SK-N-SH (cell line): Measurements from ENCODE around the gene MRPL41. TPM values are rescaled to one million over a fixed set of nuclear protein-coding genes. Genes with fewer than 3 reads are reported as not detected.

Source experiments
- CTCF ChIA-PET: fragments of 300-600, 350-600 bp; formaldehyde crosslinking; extraction: SDS; loops from one replicate; lab custom pipeline; 2021; lab: Yijun Ruan, JAX
- POLR2A ChIA-PET: fragments of 350-600 bp; sonication (Branson Sonifier 250); formaldehyde crosslinking; extraction: SDS; loops from one replicate; lab custom pipeline; 2020; ENCODE audit warnings: antibody characterized with exemption, inconsistent platforms; lab: Yijun Ruan, JAX
- DNase-seq: peaks from one replicate; pipeline ENCODE4 v3.0.0; 2012
- H2AFZ ChIP-seq: fragments of 200-600 bp; sonication (generic); 2 replicates; pipeline ENCODE4 v1.8.1; 2016; ENCODE audit warnings: antibody characterized with exemption, mild to moderate bottlenecking, low read depth
- H3F3A ChIP-seq: fragments of 200-600 bp; sonication (generic); replicated peaks from 2 replicates; pipeline ENCODE3; 2016; ENCODE audit warnings: antibody characterized with exemption, mild to moderate bottlenecking; ENCODE audit not compliant: insufficient read depth
- H3K27ac ChIP-seq, 2 experiments: fragments of 200-500 bp in 1 of 2; fragments of 200-600 bp in 1 of 2; sonication (Bioruptor generic) in 1 of 2; sonication (generic), shearing (Covaris generic) in 1 of 2; 2 replicates each; pipeline versions ENCODE4 v1.5.1 to v1.6.1; 2014 to 2016; ENCODE audit warnings: low read depth in 2 of 2, inconsistent platforms in 1 of 2, low read length in 1 of 2, mild to moderate bottlenecking in 1 of 2, mixed read lengths in 1 of 2
- H3K27me3 ChIP-seq: fragments of 200-600 bp; sonication (generic), shearing (Covaris generic); 2 replicates; pipeline ENCODE4 v1.6.1; 2016; ENCODE audit warnings: mixed run types; ENCODE audit not compliant: insufficient read depth
- H3K36me3 ChIP-seq, 2 experiments: fragments of 200-500 bp in 1 of 2; fragments of 200-600 bp in 1 of 2; sonication (Bioruptor generic) in 1 of 2; sonication (generic) in 1 of 2; replicated peaks in 1 of 2; 2 replicates each; pipeline versions ENCODE3 to v1.5.1; 2014 to 2016; ENCODE audit warnings: low read length in 1 of 2, mild to moderate bottlenecking in 1 of 2; ENCODE audit not compliant: insufficient read depth in 2 of 2, control insufficient read depth in 1 of 2
- H3K4me1 ChIP-seq, 2 experiments: fragments of 200-500 bp in 1 of 2; fragments of 200-600 bp in 1 of 2; sonication (Bioruptor generic) in 1 of 2; sonication (generic), shearing (Covaris generic) in 1 of 2; 2 replicates each; pipeline versions ENCODE4 v1.5.1 to v1.6.1; 2014 to 2016; ENCODE audit warnings: low read depth in 1 of 2, low read length in 1 of 2, mixed run types in 1 of 2; ENCODE audit not compliant: insufficient read depth in 2 of 2, control insufficient read depth in 1 of 2
- H3K4me2 ChIP-seq: fragments of 200-600 bp; sonication (generic), shearing (Covaris generic); 2 replicates; pipeline ENCODE4 v1.6.1; 2017; ENCODE audit warnings: mixed run types
- H3K4me3 ChIP-seq, 2 experiments: fragments of 200-500 bp in 1 of 2; fragments of 200-600 bp in 1 of 2; sonication (Bioruptor generic) in 1 of 2; sonication (generic), shearing (Covaris generic) in 1 of 2; 2 replicates each; pipeline versions ENCODE4 v1.5.1 to v1.8.1; 2014 to 2016; ENCODE audit warnings: low read depth in 2 of 2, inconsistent platforms in 1 of 2, low read length in 1 of 2, mild to moderate bottlenecking in 1 of 2, mixed read lengths in 1 of 2, moderate library complexity in 1 of 2
- H3K79me2 ChIP-seq: fragments of 200-600 bp; sonication (generic); 2 replicates; pipeline ENCODE4 v1.8.1; 2017; ENCODE audit warnings: mild to moderate bottlenecking; ENCODE audit not compliant: insufficient read depth
- H3K9ac ChIP-seq: fragments of 200-600 bp; sonication (generic); 2 replicates; pipeline ENCODE4 v1.6.1; 2017; ENCODE audit warnings: mixed run types
- H3K9me2 ChIP-seq: fragments of 200-600 bp; sonication (generic); 2 replicates; pipeline ENCODE4 v1.6.1; 2017; ENCODE audit warnings: mixed run types
- H3K9me3 ChIP-seq: fragments of 200-600 bp; sonication (generic); 2 replicates; pipeline ENCODE4 v1.6.1; 2017; ENCODE audit warnings: mixed run types, mild to moderate bottlenecking, moderate library complexity
- H4K20me1 ChIP-seq: fragments of 200-600 bp; sonication (generic); 2 replicates; pipeline ENCODE4 v1.6.1; 2017; ENCODE audit warnings: mild to moderate bottlenecking, mixed run types; ENCODE audit not compliant: insufficient read depth
- CHD2 ChIP-seq: fragments of 150-350 bp; IDR thresholded peaks from 2 replicates; pipeline ENCODE4 v1.6.1; 2018; ENCODE audit warnings: low read length; ENCODE audit not compliant: partially characterized antibody
- ELF1 ChIP-seq: IDR thresholded peaks from 2 replicates; pipeline ENCODE4 v1.4.0; 2012
- EP300 ChIP-seq, 2 experiments: IDR thresholded peaks; 2 replicates each; pipeline versions ENCODE4 v1.4.0 to v1.6.1; 2012; ENCODE audit warnings: borderline replicate concordance in 1 of 2, low read depth in 1 of 2, low read length in 1 of 2
- FOSL2 ChIP-seq: IDR thresholded peaks from 2 replicates; pipeline ENCODE4 v1.4.0; 2012; ENCODE audit warnings: low read depth, mild to moderate bottlenecking, moderate library complexity, borderline replicate concordance
- FOXM1 ChIP-seq: IDR thresholded peaks from 2 replicates; pipeline ENCODE4 v1.4.0; 2012; ENCODE audit warnings: low read depth, mild to moderate bottlenecking
- GABPA ChIP-seq: IDR thresholded peaks from 2 replicates; pipeline ENCODE4 v1.4.0; 2012; ENCODE audit warnings: low read depth, mild to moderate bottlenecking
- GATA2 ChIP-seq: sonication (generic); formaldehyde crosslinking; IDR thresholded peaks from 2 replicates; pipeline ENCODE4 v1.5.0; 2020; ENCODE audit warnings: mild to moderate bottlenecking, missing genetic modification reagents
- MXI1 ChIP-seq: IDR thresholded peaks from 2 replicates; pipeline ENCODE4 v1.6.1; 2012; ENCODE audit warnings: mild to moderate bottlenecking, low read depth, low read length, improper control_type of control experiment
- NFIC ChIP-seq: IDR thresholded peaks from 2 replicates; pipeline ENCODE4 v1.4.0; 2012; ENCODE audit warnings: borderline replicate concordance
- POLR2AphosphoS5 ChIP-seq: IDR thresholded peaks from 2 replicates; pipeline ENCODE4 v1.6.1; 2012; ENCODE audit warnings: low read depth, low read length
- RCOR1 ChIP-seq: fragments of 150-350 bp; IDR thresholded peaks from 2 replicates; pipeline ENCODE4 v1.6.1; 2017; ENCODE audit warnings: antibody characterized with exemption, low read length
- SIN3A ChIP-seq: IDR thresholded peaks from 2 replicates; pipeline ENCODE4 v1.6.1; 2012; ENCODE audit warnings: low read depth, mild to moderate bottlenecking, low read length, moderate library complexity, borderline replicate concordance
- SMC3 ChIP-seq: IDR thresholded peaks from 2 replicates; pipeline ENCODE4 v1.6.1; 2012; ENCODE audit warnings: low read depth, low read length, improper control_type of control experiment
- TCF12 ChIP-seq: IDR thresholded peaks from 2 replicates; pipeline ENCODE4 v1.4.0; 2012
- TEAD4 ChIP-seq: IDR thresholded peaks from 2 replicates; pipeline ENCODE4 v1.4.0; 2012; ENCODE audit warnings: mild to moderate bottlenecking, borderline replicate concordance; ENCODE audit not compliant: insufficient read depth
- WGBS: methylation state at CpG from one replicate; pipeline ENCODE4 v1.1.6; 2017; ENCODE audit warnings: low lambda C conversion rate; 5-methylcytosine and 5-hydroxymethylcytosine counted together
- polyA plus RNA-seq, 3 experiments: library from polyadenylated mRNA; depleted of rRNA; stranded (reverse); fragments of >200 nt; gene quantifications; 2 replicates each; pipeline ENCODE4 v1.2.3, GENCODE V29; 2012
- TF ChIP-seq, protein P1 (sequence below): IDR thresholded peaks from 2 replicates; pipeline ENCODE4 v1.4.0; 2012; ENCODE audit warnings: low read depth
- TF ChIP-seq, protein P2 (sequence below): fragments of 150-350 bp; IDR thresholded peaks from 2 replicates; pipeline ENCODE4 v1.6.1; 2016; ENCODE audit warnings: mild to moderate bottlenecking, low read depth, low read length
- TF ChIP-seq, protein P3 (sequence below): IDR thresholded peaks from 2 replicates; pipeline ENCODE4; 2012
- TF ChIP-seq, protein P4 (sequence below): IDR thresholded peaks from 2 replicates; pipeline ENCODE4 v1.4.0; 2012; ENCODE audit warnings: low read depth, borderline replicate concordance
- TF ChIP-seq, protein P5 (sequence below): fragments of 150-350 bp; IDR thresholded peaks from 2 replicates; pipeline ENCODE4 v1.6.1; 2017; ENCODE audit warnings: antibody characterized with exemption, low read length, low read depth, borderline replicate concordance

Gene MRPL41
- polyA plus RNA-seq, 1 of the 3 experiments (the other 2 are of a cell fraction), result 58.9 TPM

DNA sequence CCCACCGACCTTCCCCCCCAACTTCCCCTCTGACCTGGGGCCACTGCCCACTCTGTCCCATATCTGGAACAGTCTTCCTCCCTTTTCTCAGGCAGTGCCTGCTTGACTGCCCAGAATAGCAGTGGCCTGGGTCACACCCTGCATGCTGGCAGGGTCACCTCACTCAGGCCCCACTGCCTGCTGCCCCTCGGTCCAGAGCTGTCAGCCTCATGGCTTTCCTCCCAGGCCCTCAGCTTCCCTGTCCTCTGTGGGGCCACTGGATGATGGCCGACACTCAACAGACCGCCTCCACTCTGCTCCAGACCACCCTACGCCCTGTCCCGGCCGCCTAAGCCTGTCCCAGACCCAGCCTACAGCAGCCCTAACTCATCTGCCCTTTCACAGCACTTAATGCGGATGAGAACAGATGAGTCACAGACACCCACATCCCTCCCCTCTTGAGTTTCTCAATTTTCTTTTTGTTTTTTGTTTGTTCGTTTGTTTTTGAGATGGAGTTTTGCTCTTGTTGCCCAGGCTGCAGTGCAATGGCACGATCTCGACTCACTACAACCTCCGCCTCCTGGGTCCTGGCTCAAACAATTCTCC is 7.4 kb upstream of the MRPL41 start:
- Histone ChIP-seq H3K27ac (no peak overlapping the region), H3K27me3 (no peaks in the 10 kb centered on the region), H3K4me3 (no peak overlapping the region), H3K36me3 (no peaks in the 10 kb centered on the region), H3K9ac (no peak overlapping the region), H3K4me2 (no peak overlapping the region), H3K9me3 (no peaks in the 10 kb centered on the region), H3K79me2 (no peaks in the 10 kb centered on the region), H4K20me1 (no peaks in the 10 kb centered on the region), H3K9me2 (no peaks in the 10 kb centered on the region), H3K4me1 (no peaks in the 10 kb centered on the region), H2AFZ (no peak overlapping the region), H3F3A (no peaks in the 10 kb centered on the region)
- TF ChIP-seq, protein P1, sequence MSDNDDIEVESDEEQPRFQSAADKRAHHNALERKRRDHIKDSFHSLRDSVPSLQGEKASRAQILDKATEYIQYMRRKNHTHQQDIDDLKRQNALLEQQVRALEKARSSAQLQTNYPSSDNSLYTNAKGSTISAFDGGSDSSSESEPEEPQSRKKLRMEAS, result no peak
- TF ChIP-seq TCF12 (no peak), SIN3A (no peak), POLR2AphosphoS5 (no peak), TEAD4 (no peak), CHD2 (no peak), GATA2 (no peak), GABPA (no peak), EP300 (IDR thresholded peaks at IDR 0.05; ENCODE audit: borderline replicate concordance in 1 of 2, low read depth in 1 of 2, low read length in 1 of 2) (no peak), FOXM1 (no peak), MXI1 (no peak), ELF1 (no peak), SMC3 (no peak), NFIC (no peak), FOSL2 (no peak), RCOR1 (no peak)
- TF ChIP-seq, protein P2, sequence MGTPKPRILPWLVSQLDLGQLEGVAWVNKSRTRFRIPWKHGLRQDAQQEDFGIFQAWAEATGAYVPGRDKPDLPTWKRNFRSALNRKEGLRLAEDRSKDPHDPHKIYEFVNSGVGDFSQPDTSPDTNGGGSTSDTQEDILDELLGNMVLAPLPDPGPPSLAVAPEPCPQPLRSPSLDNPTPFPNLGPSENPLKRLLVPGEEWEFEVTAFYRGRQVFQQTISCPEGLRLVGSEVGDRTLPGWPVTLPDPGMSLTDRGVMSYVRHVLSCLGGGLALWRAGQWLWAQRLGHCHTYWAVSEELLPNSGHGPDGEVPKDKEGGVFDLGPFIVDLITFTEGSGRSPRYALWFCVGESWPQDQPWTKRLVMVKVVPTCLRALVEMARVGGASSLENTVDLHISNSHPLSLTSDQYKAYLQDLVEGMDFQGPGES, result no peak
- TF ChIP-seq, protein P3, sequence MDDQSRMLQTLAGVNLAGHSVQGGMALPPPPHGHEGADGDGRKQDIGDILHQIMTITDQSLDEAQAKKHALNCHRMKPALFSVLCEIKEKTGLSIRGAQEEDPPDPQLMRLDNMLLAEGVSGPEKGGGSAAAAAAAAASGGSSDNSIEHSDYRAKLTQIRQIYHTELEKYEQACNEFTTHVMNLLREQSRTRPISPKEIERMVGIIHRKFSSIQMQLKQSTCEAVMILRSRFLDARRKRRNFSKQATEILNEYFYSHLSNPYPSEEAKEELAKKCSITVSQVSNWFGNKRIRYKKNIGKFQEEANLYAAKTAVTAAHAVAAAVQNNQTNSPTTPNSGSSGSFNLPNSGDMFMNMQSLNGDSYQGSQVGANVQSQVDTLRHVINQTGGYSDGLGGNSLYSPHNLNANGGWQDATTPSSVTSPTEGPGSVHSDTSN, result no peak
- TF ChIP-seq, protein P4, sequence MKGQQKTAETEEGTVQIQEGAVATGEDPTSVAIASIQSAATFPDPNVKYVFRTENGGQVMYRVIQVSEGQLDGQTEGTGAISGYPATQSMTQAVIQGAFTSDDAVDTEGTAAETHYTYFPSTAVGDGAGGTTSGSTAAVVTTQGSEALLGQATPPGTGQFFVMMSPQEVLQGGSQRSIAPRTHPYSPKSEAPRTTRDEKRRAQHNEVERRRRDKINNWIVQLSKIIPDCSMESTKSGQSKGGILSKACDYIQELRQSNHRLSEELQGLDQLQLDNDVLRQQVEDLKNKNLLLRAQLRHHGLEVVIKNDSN, result no peak
- TF ChIP-seq, protein P5, sequence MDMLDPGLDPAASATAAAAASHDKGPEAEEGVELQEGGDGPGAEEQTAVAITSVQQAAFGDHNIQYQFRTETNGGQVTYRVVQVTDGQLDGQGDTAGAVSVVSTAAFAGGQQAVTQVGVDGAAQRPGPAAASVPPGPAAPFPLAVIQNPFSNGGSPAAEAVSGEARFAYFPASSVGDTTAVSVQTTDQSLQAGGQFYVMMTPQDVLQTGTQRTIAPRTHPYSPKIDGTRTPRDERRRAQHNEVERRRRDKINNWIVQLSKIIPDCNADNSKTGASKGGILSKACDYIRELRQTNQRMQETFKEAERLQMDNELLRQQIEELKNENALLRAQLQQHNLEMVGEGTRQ, result no peak
- no peak for DNase-seq
- ChIA-PET POLR2A (no interaction called here), CTCF (interaction anchor here (1.4 to 2.9 kb wide), 2 partner anchors 9 to 24 kb away, joined by 3 to 13 read pairs; no protein-coding TSS in a partner anchor)
- 87% methylated on average over 9 of the region's 12 CpGs for WGBS
